Kidney (tissue), 14 donors: ENCODE results near the gene CFD. TPM values are rescaled to one million over a fixed set of nuclear protein-coding genes. Genes with fewer than 3 reads are reported as not detected.

Experiments used
- DNase-seq, 5 donors: peaks; one replicate each; pipeline ENCODE4 v3.0.0-alpha.2; 2013 to 2020
- FAIRE-seq: peaks from 2 replicates; lab custom pipeline; 2012; peaks lifted over from hg19 to GRCh38; lab: Jason Lieb, UNC
- H3K27ac ChIP-seq, 2 donors: one replicate each; pipeline ENCODE4 v1.7.0; 2013; ENCODE audit warnings: low read depth in 2 of 2, low read length in 2 of 2, inconsistent platforms in 1 of 2
- H3K27me3 ChIP-seq: one replicate; pipeline ENCODE4 v1.7.1; 2013; ENCODE audit warnings: low read length, inconsistent platforms; ENCODE audit not compliant: control insufficient read depth, insufficient read depth
- H3K36me3 ChIP-seq, 3 donors: one replicate each; pipeline versions ENCODE4 v1.7.0 to v1.7.1; 2013; ENCODE audit warnings: low read length in 3 of 3, control low read depth in 1 of 3, inconsistent platforms in 1 of 3; ENCODE audit not compliant: insufficient read depth in 3 of 3, control insufficient read depth in 2 of 3
- H3K4me1 ChIP-seq, 3 donors: one replicate each; pipeline versions ENCODE4 v1.7.0 to v1.7.1; 2013; ENCODE audit warnings: low read length in 3 of 3, inconsistent platforms in 1 of 3, low read depth in 1 of 3; ENCODE audit not compliant: control insufficient read depth in 2 of 3, insufficient read depth in 2 of 3
- H3K4me3 ChIP-seq, 3 donors: one replicate each; pipeline versions ENCODE4 v1.7.0 to v1.8.1; 2013; ENCODE audit warnings: low read length in 3 of 3, control low read depth in 1 of 3, inconsistent platforms in 1 of 3
- H3K9ac ChIP-seq, 3 donors: one replicate each; pipeline versions ENCODE4 v1.7.0 to v1.7.1; 2013; ENCODE audit warnings: low read length in 3 of 3, control low read depth in 1 of 3, inconsistent platforms in 1 of 3
- H3K9me3 ChIP-seq, 3 donors: one replicate each; pipeline versions ENCODE4 v1.7.0 to v1.7.1; 2013; ENCODE audit warnings: low read length in 3 of 3, control low read depth in 1 of 3, inconsistent platforms in 1 of 3; ENCODE audit not compliant: control insufficient read depth in 2 of 3, insufficient read depth in 1 of 3
- intact Hi-C: fragments of 100-400 bp; cut with DNase I; formaldehyde crosslinking; loops from one replicate; pipeline ENCODE4 v1.11.1; 2022
- polyA plus RNA-seq: library from polyadenylated mRNA; stranded (reverse); fragments of 350-450 nt; fragmentation: Illumina TruSeq; extraction: RNeasy Lipid Tissue Mini Kit (QIAGEN cat#74804); gene quantifications from one replicate; pipeline ENCODE4 v1.2.3, GENCODE V29; 2014; ENCODE audit warnings: low read depth, low replicate concordance; ENCODE audit not compliant: insufficient read depth
- total RNA-seq: library from RNA; stranded (reverse); fragmentation: NEBNext Ultra II Directional; extraction: Animal tissue kit (Norgen Biotek cat#: 25700); gene quantifications from one replicate; pipeline ENCODE4 v1.2.1, GENCODE V29; 2021
- TF ChIP-seq, protein P1 (sequence below): IDR thresholded peaks from 3 replicates; pipeline ENCODE4 v1.5.1; 2012; ENCODE audit warnings: mild to moderate bottlenecking, moderate library complexity, borderline replicate concordance; ENCODE audit not compliant: insufficient read depth; ENCODE audit errors: extremely low read depth
- donor health status: control.
- donor health status: control.
- donor health status: control.
- donor health status: control.
- donor health status: control.
- donor health status: DM: yes; HTN: yes; CAD: no.
- donor health status: Normal renal cell carcinoma (clear cell type).

Gene CFD
- total and polyA plus RNA-seq, 2 donors from 2014 or later: 4.6 to 35.1 TPM

- no peak overlapping the region for H3K9ac ChIP-seq
- intact Hi-C loops: no loop called here
- no peaks in the 10 kb centered on the region for H3K27me3 ChIP-seq
- no peaks in the 10 kb centered on the region for H3K9me3 ChIP-seq
- TF ChIP-seq, protein P1, sequence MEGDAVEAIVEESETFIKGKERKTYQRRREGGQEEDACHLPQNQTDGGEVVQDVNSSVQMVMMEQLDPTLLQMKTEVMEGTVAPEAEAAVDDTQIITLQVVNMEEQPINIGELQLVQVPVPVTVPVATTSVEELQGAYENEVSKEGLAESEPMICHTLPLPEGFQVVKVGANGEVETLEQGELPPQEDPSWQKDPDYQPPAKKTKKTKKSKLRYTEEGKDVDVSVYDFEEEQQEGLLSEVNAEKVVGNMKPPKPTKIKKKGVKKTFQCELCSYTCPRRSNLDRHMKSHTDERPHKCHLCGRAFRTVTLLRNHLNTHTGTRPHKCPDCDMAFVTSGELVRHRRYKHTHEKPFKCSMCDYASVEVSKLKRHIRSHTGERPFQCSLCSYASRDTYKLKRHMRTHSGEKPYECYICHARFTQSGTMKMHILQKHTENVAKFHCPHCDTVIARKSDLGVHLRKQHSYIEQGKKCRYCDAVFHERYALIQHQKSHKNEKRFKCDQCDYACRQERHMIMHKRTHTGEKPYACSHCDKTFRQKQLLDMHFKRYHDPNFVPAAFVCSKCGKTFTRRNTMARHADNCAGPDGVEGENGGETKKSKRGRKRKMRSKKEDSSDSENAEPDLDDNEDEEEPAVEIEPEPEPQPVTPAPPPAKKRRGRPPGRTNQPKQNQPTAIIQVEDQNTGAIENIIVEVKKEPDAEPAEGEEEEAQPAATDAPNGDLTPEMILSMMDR: no peak
- DNase-seq (peak in 1 of 5 donors; percentile 76), FAIRE-seq (no peak)
- H3K4me3 ChIP-seq: no peak overlapping the region
- peaks cover 7 to 38% (median 13%) of the 10 kb centered on the region in 3 donors for H3K36me3 ChIP-seq
- H3K4me1 ChIP-seq: no peaks in the 10 kb centered on the region
- H3K27ac ChIP-seq: no peak overlapping the region
Measured at GRCh38 chr19:810883-811489, 48.5 kb upstream of the CFD start.

- intact Hi-C loops: no loop called here
- no peak for FAIRE-seq
- TF ChIP-seq, protein P1: no peak
- no peak for DNase-seq
- no peak overlapping the region for H3K9ac ChIP-seq
- H3K4me3 ChIP-seq: no peak overlapping the region
- H3K9me3 ChIP-seq: no peaks in the 10 kb centered on the region
- no peaks in the 10 kb centered on the region for H3K27me3 ChIP-seq
- no peak overlapping the region for H3K27ac ChIP-seq
- H3K4me1 ChIP-seq: no peaks in the 10 kb centered on the region
- H3K36me3 ChIP-seq: peaks cover 7 to 33% (median 13%) of the 10 kb centered on the region in 3 donors
Measured at GRCh38 chr19:811506-812048, 47.9 kb upstream of the CFD start.

DNA sequence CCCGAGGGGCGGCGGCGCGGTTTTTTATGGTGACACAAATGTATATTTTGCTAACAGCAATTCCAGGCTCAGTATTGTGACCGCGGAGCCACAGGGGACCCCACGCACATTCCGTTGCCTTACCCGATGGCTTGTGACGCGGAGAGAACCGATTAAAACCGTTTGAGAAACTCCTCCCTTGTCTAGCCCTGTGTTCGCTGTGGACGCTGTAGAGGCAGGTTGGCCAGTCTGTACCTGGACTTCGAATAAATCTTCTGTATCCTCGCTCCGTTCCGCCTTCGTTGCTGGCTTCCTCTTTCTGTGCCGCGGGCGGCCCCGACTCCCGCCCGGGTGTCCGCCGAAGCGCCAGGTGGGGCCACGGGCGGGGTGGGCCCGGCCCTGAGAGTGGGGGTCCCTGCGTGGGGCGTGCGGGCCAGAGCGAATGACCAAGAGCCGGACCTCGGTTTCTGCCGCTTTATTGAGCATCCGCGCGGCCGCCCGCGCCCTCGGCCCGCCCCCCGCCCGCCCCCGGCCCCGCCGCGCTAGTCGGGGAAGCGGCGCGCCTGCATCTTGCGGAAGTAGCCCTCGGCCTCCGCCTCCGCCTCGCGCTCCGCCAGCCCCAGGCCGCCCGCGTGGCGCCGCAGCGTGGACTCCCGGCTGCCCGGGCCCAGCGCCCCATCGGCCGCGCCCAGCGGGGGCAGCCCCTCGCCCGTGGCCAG lies 47.3 kb upstream of the CFD start:
- TF ChIP-seq, protein P1: no peak
- no peak for FAIRE-seq
- no peaks in the 10 kb centered on the region for H3K27me3 ChIP-seq

More for the DNA sequence above, 47.3 kb upstream of the CFD start:
- no peaks in the 10 kb centered on the region for H3K4me1 ChIP-seq
- no peak overlapping the region for H3K27ac ChIP-seq
- no peaks in the 10 kb centered on the region for H3K9me3 ChIP-seq
- intact Hi-C loops: no loop called here
- peak in 2 of 5 donors; percentile 62 to 73 for DNase-seq
- H3K4me3 ChIP-seq: no peak overlapping the region
- no peak overlapping the region for H3K9ac ChIP-seq
- H3K36me3 ChIP-seq: peaks cover 7 to 27% (median 10%) of the 10 kb centered on the region in 3 donors
